Fibroblast of lung (primary cell): Measurements from ENCODE around the gene ENTR1. TPM values are rescaled to one million over a fixed set of nuclear protein-coding genes. Genes with fewer than 3 reads are reported as not detected.

Experiments used
- DNase-seq, 2 donors: peaks; one replicate each; pipeline versions ENCODE4 v3.0.0 to v3.0.0-alpha.2; 2010; ENCODE audit warnings: low read depth in 2 of 2
- H2AFZ ChIP-seq: 2 replicates; pipeline ENCODE4 v1.5.1; 2012; ENCODE audit warnings: low read length, control low read depth, inconsistent platforms
- H3K27ac ChIP-seq: 2 replicates; pipeline ENCODE4 v1.5.1; 2011; ENCODE audit warnings: low read length, control low read depth; ENCODE audit not compliant: insufficient read depth
- H3K27me3 ChIP-seq: 2 replicates; pipeline ENCODE4 v1.5.1; 2011; ENCODE audit warnings: mild to moderate bottlenecking, low read length; ENCODE audit not compliant: control insufficient read depth, insufficient read depth
- H3K36me3 ChIP-seq: 2 replicates; pipeline ENCODE4 v1.5.1; 2011; ENCODE audit warnings: low read length; ENCODE audit not compliant: control insufficient read depth, insufficient read depth
- H3K4me1 ChIP-seq: 2 replicates; pipeline ENCODE4 v1.5.1; 2011; ENCODE audit warnings: low read length; ENCODE audit not compliant: control insufficient read depth, insufficient read depth; ENCODE audit errors: extremely low read depth
- H3K4me2 ChIP-seq: 2 replicates; pipeline ENCODE4 v1.5.1; 2011; ENCODE audit warnings: low read length, control low read depth; ENCODE audit not compliant: insufficient read depth; ENCODE audit errors: extremely low read depth
- H3K4me3 ChIP-seq, 4 experiments: fragments of 200-600 bp in 1 of 4; sonication (generic) in 1 of 4; replicated peaks in 1 of 4; 2 replicates each; pipeline ENCODE4 v1.5.1; 2011 to 2016; ENCODE audit warnings: low read length in 4 of 4, low read depth in 3 of 4, mild to moderate bottlenecking in 3 of 4, control low read depth in 2 of 4, inconsistent platforms in 1 of 4, mixed read lengths in 1 of 4; ENCODE audit not compliant: insufficient read depth in 1 of 4; ENCODE audit errors: control extremely low read depth in 1 of 4
- H3K79me2 ChIP-seq: 2 replicates; pipeline ENCODE4 v1.5.1; 2012; ENCODE audit warnings: mild to moderate bottlenecking, low read length, inconsistent platforms; ENCODE audit not compliant: control insufficient read depth, insufficient read depth
- H3K9ac ChIP-seq: 2 replicates; pipeline ENCODE4 v1.5.1; 2011; ENCODE audit warnings: mild to moderate bottlenecking, low read length, control low read depth; ENCODE audit not compliant: insufficient read depth
- H3K9me3 ChIP-seq: 2 replicates; pipeline ENCODE4 v1.5.1; 2012; ENCODE audit warnings: low read depth, low read length; ENCODE audit not compliant: control insufficient read depth, insufficient read depth
- H4K20me1 ChIP-seq: 2 replicates; pipeline ENCODE4 v1.5.1; 2011; ENCODE audit warnings: low read length; ENCODE audit not compliant: control insufficient read depth, insufficient read depth; ENCODE audit errors: extremely low read depth
- CTCF ChIP-seq, 2 donors: IDR thresholded peaks in 1 of 2; conservative IDR thresholded peaks in 1 of 2; 1 replicate in 1 of 2; 2 replicates in 1 of 2; pipeline ENCODE4 v1.5.1; 2011 to 2012; ENCODE audit warnings: low read length in 2 of 2, control low read depth in 1 of 2, inconsistent platforms in 1 of 2, low read depth in 1 of 2, mild to moderate bottlenecking in 1 of 2
- EZH2 ChIP-seq: IDR thresholded peaks from 2 replicates; pipeline ENCODE4 v1.5.1; 2012; ENCODE audit warnings: low read length, control low read depth, mild to moderate bottlenecking; ENCODE audit errors: missing control alignments
- polyA plus RNA-seq, 2 donors: library from polyadenylated mRNA; depleted of rRNA in 1 of 2; stranded (reverse) in 1 of 2; unstranded in 1 of 2; fragments of >200 nt; gene quantifications; 2 replicates each; pipeline ENCODE4 v1.2.1, GENCODE V29; 2011 to 2012; ENCODE audit warnings: missing spikeins in 1 of 2
- total RNA-seq: library from RNA; depleted of rRNA; stranded (reverse); fragments of >200 nt; gene quantifications from 2 replicates; pipeline ENCODE4 v1.2.1, GENCODE V29; 2014

ENTR1 gene
- total and polyA plus RNA-seq, 2 donors (not counting 1 experiment from before 2014, with no cell fraction given) = 24.5 to 31.9 TPM

- no peak overlapping the region for H3K4me3 ChIP-seq
- H2AFZ ChIP-seq = no peak overlapping the region
- no peaks in the 10 kb centered on the region for H3K4me1 ChIP-seq
- H3K9me3 ChIP-seq = no peaks in the 10 kb centered on the region
- no peak for DNase-seq
- no peak for TF ChIP-seq EZH2
- TF ChIP-seq CTCF (conservative IDR thresholded peaks at IDR 0.05 in 1 of 2, IDR thresholded peaks at IDR 0.05 in 1 of 2; ENCODE audit: low read depth in 1 of 2, low read length in 2 of 2) = no peak
- H3K27ac ChIP-seq = no peak overlapping the region
- H4K20me1 ChIP-seq = no peaks in the 10 kb centered on the region
- peaks cover 30% of the 10 kb centered on the region for H3K36me3 ChIP-seq
- H3K27me3 ChIP-seq = no peaks in the 10 kb centered on the region
- no peaks in the 10 kb centered on the region for H3K79me2 ChIP-seq
- H3K4me2 ChIP-seq = no peak overlapping the region
- H3K9ac ChIP-seq = no peak overlapping the region
Observed at GRCh38 chr9:136379401-136379800, 31.0 kb downstream of the ENTR1 start.

DNA sequence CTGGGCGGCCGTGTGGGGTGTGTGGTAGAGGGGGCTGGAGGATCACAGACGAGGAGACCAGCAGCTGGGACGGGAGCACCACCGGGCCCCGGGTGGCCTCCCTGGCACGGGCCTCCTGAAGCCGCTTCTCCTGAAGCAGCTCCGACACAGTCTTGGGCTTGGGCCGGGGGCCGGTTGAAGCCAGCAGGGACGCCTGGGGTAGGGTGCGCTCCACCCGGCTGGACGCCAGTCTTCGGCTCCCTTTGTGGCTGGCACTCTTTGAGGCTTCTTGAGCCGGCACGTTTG is 31.5 kb downstream of the ENTR1 start:
- no peaks in the 10 kb centered on the region for H3K79me2 ChIP-seq
- no peak overlapping the region for H3K9ac ChIP-seq
- no peaks in the 10 kb centered on the region for H3K27me3 ChIP-seq
- peaks cover 27% of the 10 kb centered on the region for H3K36me3 ChIP-seq
- DNase-seq = no peak
- no peak overlapping the region for H3K4me3 ChIP-seq
- TF ChIP-seq CTCF (conservative IDR thresholded peaks at IDR 0.05 in 1 of 2, IDR thresholded peaks at IDR 0.05 in 1 of 2; ENCODE audit: low read depth in 1 of 2, low read length in 2 of 2) (no peak), EZH2 (no peak)
- H3K4me2 ChIP-seq = no peak overlapping the region
- H2AFZ ChIP-seq = no peak overlapping the region
- H3K27ac ChIP-seq = no peak overlapping the region
- no peaks in the 10 kb centered on the region for H3K4me1 ChIP-seq
- no peaks in the 10 kb centered on the region for H3K9me3 ChIP-seq
- H4K20me1 ChIP-seq = no peaks in the 10 kb centered on the region

DNA sequence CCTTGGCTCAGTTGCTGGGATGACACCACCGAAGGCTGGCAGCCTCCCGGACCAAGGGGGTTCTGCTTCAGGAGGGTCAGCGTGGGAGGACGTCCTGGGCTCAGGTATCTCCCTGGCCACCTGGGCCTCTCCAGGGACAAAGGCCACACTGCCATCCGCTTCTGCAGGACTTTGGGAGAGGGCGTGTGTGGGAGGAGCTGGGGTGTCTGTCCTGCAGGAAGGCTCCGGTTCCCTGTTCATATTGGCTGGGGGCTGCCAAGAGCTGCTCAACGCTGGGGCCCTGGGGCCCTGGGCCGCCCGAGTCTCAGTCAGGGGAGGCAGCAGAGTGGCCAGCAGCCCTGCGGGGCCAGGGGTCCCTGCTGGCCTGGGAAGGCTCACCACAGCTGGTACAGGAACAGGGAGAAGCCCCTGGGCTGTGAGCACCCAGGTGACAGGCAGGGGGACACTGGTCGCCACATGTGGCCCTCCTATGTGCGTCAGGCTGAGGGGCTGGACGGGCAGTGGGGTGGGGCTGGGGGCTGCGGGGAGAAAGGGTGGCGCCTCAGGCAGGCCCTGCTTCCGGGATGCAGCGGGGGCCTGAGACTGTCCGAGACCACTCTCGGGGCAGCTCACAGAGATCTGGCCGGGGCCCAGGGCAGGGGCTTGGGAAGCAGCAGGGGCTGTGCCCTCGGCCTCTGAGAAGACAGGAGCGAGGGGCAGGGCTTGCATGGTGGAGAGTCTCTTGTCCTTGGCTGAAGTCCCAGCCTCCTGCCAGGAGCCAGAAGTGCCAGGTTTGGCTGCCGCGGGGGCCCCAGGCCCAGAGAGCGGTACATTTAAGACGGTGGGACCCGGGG is 32.0 kb downstream of the ENTR1 start:
- Histone ChIP-seq H3K4me1 (peaks cover 5% of the 10 kb centered on the region), H3K4me2 (no peak overlapping the region), H2AFZ (no peak overlapping the region), H3K27ac (no peak overlapping the region), H3K9me3 (no peaks in the 10 kb centered on the region), H3K79me2 (no peaks in the 10 kb centered on the region), H4K20me1 (no peaks in the 10 kb centered on the region), H3K4me3 (no peak overlapping the region), H3K27me3 (no peaks in the 10 kb centered on the region), H3K36me3 (peaks cover 25% of the 10 kb centered on the region), H3K9ac (no peak overlapping the region)
- TF ChIP-seq EZH2 (no peak), CTCF (conservative IDR thresholded peaks at IDR 0.05 in 1 of 2, IDR thresholded peaks at IDR 0.05 in 1 of 2; ENCODE audit: low read depth in 1 of 2, low read length in 2 of 2) (no peak)
- no peak for DNase-seq
